Esophagus squamous epithelium (tissue), 4 donors: ENCODE results near the gene AADACL2.

Source experiments
- POLR2A ChIP-seq, 4 donors: fragments of 450-650 bp; IDR thresholded peaks; one replicate each; pipeline ENCODE4 v1.6.1; 2017; ENCODE audit warnings: antibody characterized with exemption in 4 of 4, mild to moderate bottlenecking in 4 of 4, moderate library complexity in 3 of 4
- TF ChIP-seq, protein P1 (sequence below), 6 experiments: fragments of 450-650 bp in 4 of 6; fragments of 200-600 bp in 2 of 6; sonication (generic) in 2 of 6; IDR thresholded peaks; one replicate each; pipeline ENCODE4 v1.5.1; 2016 to 2019; ENCODE audit warnings: antibody characterized with exemption in 6 of 6, mild to moderate bottlenecking in 4 of 6, moderate library complexity in 4 of 6

GRCh38 chr3:151774910-151775309 lies 41.2 kb downstream of the AADACL2 start:
- no peak for TF ChIP-seq POLR2A (IDR thresholded peaks at IDR 0.05)
- TF ChIP-seq, protein P1, sequence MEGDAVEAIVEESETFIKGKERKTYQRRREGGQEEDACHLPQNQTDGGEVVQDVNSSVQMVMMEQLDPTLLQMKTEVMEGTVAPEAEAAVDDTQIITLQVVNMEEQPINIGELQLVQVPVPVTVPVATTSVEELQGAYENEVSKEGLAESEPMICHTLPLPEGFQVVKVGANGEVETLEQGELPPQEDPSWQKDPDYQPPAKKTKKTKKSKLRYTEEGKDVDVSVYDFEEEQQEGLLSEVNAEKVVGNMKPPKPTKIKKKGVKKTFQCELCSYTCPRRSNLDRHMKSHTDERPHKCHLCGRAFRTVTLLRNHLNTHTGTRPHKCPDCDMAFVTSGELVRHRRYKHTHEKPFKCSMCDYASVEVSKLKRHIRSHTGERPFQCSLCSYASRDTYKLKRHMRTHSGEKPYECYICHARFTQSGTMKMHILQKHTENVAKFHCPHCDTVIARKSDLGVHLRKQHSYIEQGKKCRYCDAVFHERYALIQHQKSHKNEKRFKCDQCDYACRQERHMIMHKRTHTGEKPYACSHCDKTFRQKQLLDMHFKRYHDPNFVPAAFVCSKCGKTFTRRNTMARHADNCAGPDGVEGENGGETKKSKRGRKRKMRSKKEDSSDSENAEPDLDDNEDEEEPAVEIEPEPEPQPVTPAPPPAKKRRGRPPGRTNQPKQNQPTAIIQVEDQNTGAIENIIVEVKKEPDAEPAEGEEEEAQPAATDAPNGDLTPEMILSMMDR (IDR thresholded peaks at IDR 0.05), result no peak
